Natural killer cell (primary cell): Measurements from ENCODE around the gene UBE2I. TPM values are rescaled to one million over a fixed set of nuclear protein-coding genes. Genes with fewer than 3 reads are reported as not detected.

Source experiments
- ATAC-seq, 3 donors: fragments of 150-1000 bp in 2 of 3; fragments of 200-7000 bp in 1 of 3; cut with Tn5 transposase; 1 replicate in 1 of 3; 2 replicates in 2 of 3; pipeline ENCODE4 v1.10.0; 2021; ENCODE audit warnings: mild to moderate bottlenecking in 2 of 3, moderate library complexity in 2 of 3
- DNase-seq, 2 donors: peaks; one replicate each; pipeline versions ENCODE4 v3.0.0 to v3.0.0-alpha.2; 2013 to 2021; ENCODE audit warnings: mixed read lengths in 1 of 2
- H3K27ac ChIP-seq: one replicate; pipeline ENCODE4 v1.5.1; 2013; ENCODE audit warnings: mild to moderate bottlenecking, low read length
- H3K27me3 ChIP-seq: one replicate; pipeline ENCODE4 v1.6.1; 2013; ENCODE audit warnings: low read length; ENCODE audit not compliant: control insufficient read depth, insufficient read depth
- H3K36me3 ChIP-seq: one replicate; pipeline ENCODE4 v1.6.1; 2013; ENCODE audit warnings: low read length; ENCODE audit not compliant: control insufficient read depth, insufficient read depth
- H3K4me1 ChIP-seq: one replicate; pipeline ENCODE4 v1.6.1; 2013; ENCODE audit warnings: low read length; ENCODE audit not compliant: control insufficient read depth, insufficient read depth
- H3K4me3 ChIP-seq: one replicate; pipeline ENCODE4 v1.5.1; 2013; ENCODE audit warnings: low read length
- H3K9me3 ChIP-seq: one replicate; pipeline ENCODE4 v1.6.1; 2013; ENCODE audit warnings: low read length; ENCODE audit not compliant: control insufficient read depth, insufficient read depth
- H3K27ac Mint-ChIP-seq, 2 donors: one replicate each; pipeline ENCODE4 v1.8.0; 2022; ENCODE audit warnings: mild to moderate bottlenecking in 2 of 2, mixed read lengths in 2 of 2, moderate library complexity in 1 of 2
- H3K27me3 Mint-ChIP-seq, 2 donors: one replicate each; pipeline ENCODE4 v1.8.0; 2022; ENCODE audit warnings: low read depth in 2 of 2, mixed read lengths in 2 of 2
- H3K36me3 Mint-ChIP-seq: one replicate; pipeline ENCODE4 v1.8.0; 2022; ENCODE audit warnings: mixed read lengths
- H3K4me1 Mint-ChIP-seq, 2 donors: one replicate each; pipeline ENCODE4 v1.8.0; 2022; ENCODE audit warnings: mixed read lengths in 2 of 2
- H3K4me3 Mint-ChIP-seq: one replicate; pipeline ENCODE4 v1.8.0; 2022; ENCODE audit warnings: mild to moderate bottlenecking, moderate library complexity, mixed read lengths
- H3K9me3 Mint-ChIP-seq, 2 donors: one replicate each; pipeline ENCODE4 v1.8.0; 2022; ENCODE audit warnings: mixed read lengths in 2 of 2
- whole genome bisulfite sequencing: methylation state at CpG from one replicate; pipeline ENCODE4 v1.1.7; 2013; ENCODE audit warnings: missing lambda C conversion rate; ENCODE audit not compliant: insufficient coverage; 5-methylcytosine and 5-hydroxymethylcytosine counted together
- intact Hi-C: fragments of 100-400 bp; cut with micrococcal nuclease; formaldehyde crosslinking; loops from one replicate; pipeline ENCODE4 v1.14.2; 2022
- total RNA-seq, 4 donors: library from RNA; stranded (reverse); fragments of 120-200 nt in 1 of 4; gene quantifications; one replicate each; pipeline versions ENCODE4 v1.2.3 to v1.2.4, GENCODE V29; 2013 to 2022
- TF ChIP-seq, protein P1 (sequence below): fragments of 200-600 bp; IDR thresholded peaks from one replicate; pipeline ENCODE4 v1.8.0; 2022; ENCODE audit warnings: antibody characterized with exemption

UBE2I gene
- total RNA-seq, 3 donors from 2014 or later (not counting 1 experiment from before 2014, with no cell fraction given) = 367 to 412 (median 383) TPM

DNA sequence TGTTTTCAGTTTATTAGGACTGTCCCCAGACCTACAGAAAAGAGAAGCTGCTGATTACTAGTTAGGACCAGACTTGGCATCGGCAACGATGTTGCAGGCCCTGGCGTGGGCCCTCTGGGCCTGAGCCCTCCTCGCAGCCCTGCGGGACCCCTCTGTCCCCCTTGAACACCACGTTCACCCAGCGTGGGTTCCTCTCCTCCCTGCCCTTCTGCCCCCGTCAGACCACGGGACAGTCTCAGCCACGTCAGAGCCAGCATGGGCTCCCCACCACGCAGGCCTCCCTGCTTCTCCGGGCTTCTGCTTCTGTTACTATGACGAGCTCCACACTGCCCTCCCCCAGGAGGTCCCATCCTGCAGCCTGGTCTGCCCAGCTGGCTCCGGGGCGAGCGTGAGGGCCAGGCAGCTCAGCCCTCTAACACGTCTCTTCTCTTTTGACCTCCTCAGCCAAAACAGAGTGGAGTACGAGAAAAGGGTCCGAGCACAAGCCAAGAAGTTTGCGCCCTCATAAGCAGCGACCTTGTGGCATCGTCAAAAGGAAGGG is 14.9 kb downstream of the UBE2I start:
- Mint-ChIP-seq H3K4me3 (peak overlapping the region; percentile 28), H3K36me3 (no peaks in the 10 kb centered on the region), H3K9me3 (no peaks in the 10 kb centered on the region), H3K27me3 (no peaks in the 10 kb centered on the region), H3K27ac (peak overlapping the region in 1 of 2 donors; percentile 27), H3K4me1 (no peaks in the 10 kb centered on the region)
- Histone ChIP-seq H3K27ac (no peak overlapping the region), H3K4me3 (no peak overlapping the region), H3K27me3 (no peaks in the 10 kb centered on the region), H3K4me1 (peaks cover 2% of the 10 kb centered on the region), H3K9me3 (no peaks in the 10 kb centered on the region), H3K36me3 (peaks cover 50% of the 10 kb centered on the region)
- no peak for ATAC-seq
- TF ChIP-seq, protein P1, sequence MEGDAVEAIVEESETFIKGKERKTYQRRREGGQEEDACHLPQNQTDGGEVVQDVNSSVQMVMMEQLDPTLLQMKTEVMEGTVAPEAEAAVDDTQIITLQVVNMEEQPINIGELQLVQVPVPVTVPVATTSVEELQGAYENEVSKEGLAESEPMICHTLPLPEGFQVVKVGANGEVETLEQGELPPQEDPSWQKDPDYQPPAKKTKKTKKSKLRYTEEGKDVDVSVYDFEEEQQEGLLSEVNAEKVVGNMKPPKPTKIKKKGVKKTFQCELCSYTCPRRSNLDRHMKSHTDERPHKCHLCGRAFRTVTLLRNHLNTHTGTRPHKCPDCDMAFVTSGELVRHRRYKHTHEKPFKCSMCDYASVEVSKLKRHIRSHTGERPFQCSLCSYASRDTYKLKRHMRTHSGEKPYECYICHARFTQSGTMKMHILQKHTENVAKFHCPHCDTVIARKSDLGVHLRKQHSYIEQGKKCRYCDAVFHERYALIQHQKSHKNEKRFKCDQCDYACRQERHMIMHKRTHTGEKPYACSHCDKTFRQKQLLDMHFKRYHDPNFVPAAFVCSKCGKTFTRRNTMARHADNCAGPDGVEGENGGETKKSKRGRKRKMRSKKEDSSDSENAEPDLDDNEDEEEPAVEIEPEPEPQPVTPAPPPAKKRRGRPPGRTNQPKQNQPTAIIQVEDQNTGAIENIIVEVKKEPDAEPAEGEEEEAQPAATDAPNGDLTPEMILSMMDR = no peak
- 92% methylated on average over 22 of the region's 22 CpGs for WGBS
- intact Hi-C loops = no loop called here
- no peak for DNase-seq

DNA sequence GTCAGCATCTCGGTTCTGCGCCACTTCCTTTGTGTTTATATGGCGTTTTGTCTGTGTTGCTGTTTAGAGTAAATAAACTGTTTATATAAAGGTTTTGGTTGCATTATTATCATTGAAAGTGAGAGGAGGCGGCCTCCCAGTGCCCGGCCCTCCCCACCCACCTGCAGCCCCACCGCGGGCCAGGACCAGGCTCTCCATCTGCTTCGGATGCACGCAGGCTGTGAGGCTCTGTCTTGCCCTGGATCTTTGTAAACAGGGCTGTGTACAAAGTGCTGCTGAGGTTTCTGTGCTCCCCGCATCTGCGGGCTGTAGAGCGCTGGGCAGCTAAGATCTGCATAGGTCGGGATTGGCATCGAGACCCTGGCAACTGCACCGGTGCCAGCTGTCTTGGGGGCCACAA is 15.8 kb downstream of the UBE2I start:
- Histone ChIP-seq H3K9me3 (no peaks in the 10 kb centered on the region), H3K36me3 (peaks cover 41% of the 10 kb centered on the region), H3K27ac (no peak overlapping the region), H3K4me1 (peaks cover 2% of the 10 kb centered on the region), H3K4me3 (no peak overlapping the region), H3K27me3 (no peaks in the 10 kb centered on the region)
- H3K36me3 Mint-ChIP-seq = no peaks in the 10 kb centered on the region
- WGBS = 95% methylated on average over 15 of the region's 15 CpGs
- H3K4me3 Mint-ChIP-seq = no peak overlapping the region
- H3K9me3 Mint-ChIP-seq = no peaks in the 10 kb centered on the region
- no peak for DNase-seq
- no peak overlapping the region for H3K27ac Mint-ChIP-seq
- TF ChIP-seq, protein P1 = no peak
- no peak for ATAC-seq
- no peaks in the 10 kb centered on the region for H3K27me3 Mint-ChIP-seq
- H3K4me1 Mint-ChIP-seq = no peaks in the 10 kb centered on the region
- intact Hi-C loops = no loop called here

DNA sequence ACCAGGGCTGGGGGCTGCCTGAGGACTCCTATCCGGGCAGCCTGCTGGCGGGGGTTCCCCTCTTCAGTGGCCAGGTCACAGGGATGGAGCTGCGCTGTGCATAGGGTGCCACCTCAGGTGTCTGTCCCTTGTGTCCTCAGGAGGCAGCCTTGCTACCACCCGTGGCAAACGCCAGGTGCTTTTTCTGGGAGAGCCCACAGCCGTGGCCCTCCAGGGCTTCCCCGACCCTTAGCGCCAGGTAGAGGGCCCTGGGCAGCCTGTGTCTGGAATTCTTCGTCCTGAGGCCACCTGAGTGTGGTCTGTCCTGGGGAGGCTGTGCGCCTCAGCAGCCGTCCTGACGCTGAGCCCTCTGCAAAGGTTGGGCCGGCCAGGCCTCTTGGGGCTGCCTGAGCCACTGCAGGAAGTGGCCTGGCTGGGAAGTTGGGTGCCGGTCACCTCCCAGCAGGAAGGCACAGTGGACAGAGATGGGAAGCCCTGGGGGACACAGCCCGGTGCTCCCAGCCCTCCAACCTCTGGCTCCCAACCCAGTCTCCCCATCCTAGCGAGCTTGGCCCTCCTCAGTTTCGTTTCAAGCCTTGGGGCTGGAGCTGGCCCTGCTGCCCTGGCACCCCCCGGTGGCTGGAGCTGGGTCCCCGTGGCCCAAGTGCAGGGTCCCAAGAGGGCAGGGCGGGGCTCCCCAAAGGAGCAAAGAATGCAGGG is 16.4 kb downstream of the UBE2I start:
- intact Hi-C loops = no loop called here
- no peak overlapping the region for H3K27ac Mint-ChIP-seq

More for the DNA sequence above, 16.4 kb downstream of the UBE2I start:
- Histone ChIP-seq H3K27ac (peak overlapping the region; percentile 45), H3K27me3 (no peaks in the 10 kb centered on the region), H3K9me3 (peaks cover 3% of the 10 kb centered on the region), H3K4me1 (peaks cover 6% of the 10 kb centered on the region), H3K36me3 (peaks cover 36% of the 10 kb centered on the region), H3K4me3 (no peak overlapping the region)
- TF ChIP-seq, protein P1 = no peak
- Mint-ChIP-seq H3K36me3 (no peaks in the 10 kb centered on the region), H3K9me3 (no peaks in the 10 kb centered on the region), H3K27me3 (no peaks in the 10 kb centered on the region), H3K4me3 (no peak overlapping the region), H3K4me1 (no peaks in the 10 kb centered on the region)
- ATAC-seq (peak in 2 of 3 donors; percentile 7 to 17), DNase-seq (no peak)
- WGBS = 87% methylated on average over 20 of the region's 20 CpGs
